Sigmoid colon (tissue), 7 donors: ENCODE measurements around the gene UNC5C. TPM values are rescaled to one million over a fixed set of nuclear protein-coding genes. Genes with fewer than 3 reads are reported as not detected.

Experiments
- DNase-seq: peaks from one replicate; pipeline ENCODE4 v3.0.0-alpha.2; 2019
- H3K27ac ChIP-seq, 4 donors: fragments of 200-600 bp; sonication (generic); one replicate each; pipeline ENCODE4 v1.5.1; 2016 to 2019; ENCODE audit warnings: mild to moderate bottlenecking in 1 of 4
- H3K27me3 ChIP-seq, 3 donors: fragments of 200-600 bp; sonication (generic); one replicate each; pipeline ENCODE4 v1.5.1; 2019; ENCODE audit warnings: mild to moderate bottlenecking in 1 of 3
- H3K36me3 ChIP-seq, 4 donors: fragments of 200-600 bp; sonication (generic); one replicate each; pipeline ENCODE4 v1.5.1; 2016 to 2019
- H3K4me1 ChIP-seq, 4 donors: fragments of 200-600 bp; sonication (generic); one replicate each; pipeline ENCODE4 v1.5.1; 2017 to 2019
- H3K4me3 ChIP-seq, 4 donors: fragments of 200-600 bp; sonication (generic); one replicate each; pipeline ENCODE4 v1.5.1; 2017 to 2019; ENCODE audit warnings: mild to moderate bottlenecking in 2 of 4, moderate library complexity in 1 of 4
- H3K9me3 ChIP-seq, 4 donors: fragments of 200-600 bp in 3 of 4; sonication (generic) in 3 of 4; one replicate each; pipeline versions ENCODE4 v1.5.1 to v1.6.1; 2013 to 2019
- CTCF ChIP-seq, 4 experiments: fragments of 450-650 bp in 3 of 4; fragments of 200-600 bp in 1 of 4; IDR thresholded peaks; one replicate each; pipeline ENCODE4 v1.5.1; 2016 to 2019; ENCODE audit warnings: antibody characterized with exemption in 4 of 4, mild to moderate bottlenecking in 3 of 4, moderate library complexity in 2 of 4
- EP300 ChIP-seq, 4 donors: sonication (generic); formaldehyde crosslinking; IDR thresholded peaks; one replicate each; pipeline ENCODE4 v1.6.1; 2017; ENCODE audit warnings: antibody characterized with exemption in 4 of 4
- POLR2A ChIP-seq, 2 donors: fragments of 450-650 bp; IDR thresholded peaks; one replicate each; pipeline ENCODE4 v1.6.1; 2016; ENCODE audit warnings: antibody characterized with exemption in 2 of 2, mild to moderate bottlenecking in 2 of 2, moderate library complexity in 2 of 2
- POLR2AphosphoS5 ChIP-seq, 4 donors: sonication (generic); formaldehyde crosslinking; IDR thresholded peaks; one replicate each; pipeline ENCODE4 v1.6.1; 2017; ENCODE audit warnings: antibody characterized with exemption in 4 of 4
- WGBS, 2 donors: extraction: QIAGEN DNeasy Blood & Tissue Kit; methylation state at CpG; one replicate each; pipeline ENCODE4 v1.1.7; 2013; 5-methylcytosine and 5-hydroxymethylcytosine counted together
- intact Hi-C: fragments of 100-400 bp; cut with DNase I; formaldehyde crosslinking; loops from one replicate; pipeline ENCODE4 v1.15.1; 2023
- polyA plus RNA-seq, 3 donors: library from polyadenylated mRNA; stranded (reverse); fragments of 200-250 nt; gene quantifications; one replicate each; pipeline ENCODE4 v1.2.3, GENCODE V29; 2013
- total RNA-seq, 4 donors: library from RNA; depleted of rRNA; stranded (reverse); fragments of >200 nt; gene quantifications; one replicate each; pipeline ENCODE4 v1.1.0, GENCODE V29; 2016
- donor health status: healthy with polysubstance abuse.
- donor health status: Bipolar disorder and iron deficiency.
- donor health status: healthy.

The UNC5C gene
- total and polyA plus RNA-seq, 7 donors = 0.60 to 3.1 (median 1.4) TPM

- intact Hi-C loops = no loop called here
- DNase-seq = no peak
- Histone ChIP-seq H3K27ac (no peak overlapping the region), H3K4me1 (peaks cover 0 to 6% (median 0%) of the 10 kb centered on the region in 4 donors), H3K27me3 (no peaks in the 10 kb centered on the region), H3K36me3 (no peaks in the 10 kb centered on the region), H3K9me3 (no peaks in the 10 kb centered on the region), H3K4me3 (no peak overlapping the region)
- WGBS, 2 donors = 85 to 90% methylated on average over 8 of the region's 8 CpGs
- TF ChIP-seq POLR2AphosphoS5 (IDR thresholded peaks at IDR 0.05) (no peak), CTCF (IDR thresholded peaks at IDR 0.05) (no peak), POLR2A (IDR thresholded peaks at IDR 0.05) (no peak), EP300 (IDR thresholded peaks at IDR 0.05) (no peak)
Observed at GRCh38 chr4:95462921-95463320, 85.9 kb downstream of the UNC5C start.

GRCh38 chr4:95457353-95457752 lies 91.4 kb downstream of the UNC5C start:
- 73 to 76% methylated on average over 4 of the region's 4 CpGs for WGBS, 2 donors
- H3K4me3 ChIP-seq = no peak overlapping the region
- no peak for DNase-seq
- no peaks in the 10 kb centered on the region for H3K36me3 ChIP-seq
- H3K27me3 ChIP-seq = no peaks in the 10 kb centered on the region
- no peaks in the 10 kb centered on the region for H3K4me1 ChIP-seq
- TF ChIP-seq CTCF (IDR thresholded peaks at IDR 0.05) (no peak), POLR2A (IDR thresholded peaks at IDR 0.05) (no peak), EP300 (IDR thresholded peaks at IDR 0.05) (no peak), POLR2AphosphoS5 (IDR thresholded peaks at IDR 0.05) (no peak)
- no peak overlapping the region for H3K27ac ChIP-seq
- intact Hi-C loops = no loop called here
- no peaks in the 10 kb centered on the region for H3K9me3 ChIP-seq

- intact Hi-C loops = no loop called here
- DNase-seq = no peak
- TF ChIP-seq EP300 (IDR thresholded peaks at IDR 0.05) = no peak
- TF ChIP-seq POLR2A (IDR thresholded peaks at IDR 0.05) = no peak
- TF ChIP-seq POLR2AphosphoS5 (IDR thresholded peaks at IDR 0.05) = no peak
- no peak for TF ChIP-seq CTCF (IDR thresholded peaks at IDR 0.05)
- no peak overlapping the region for H3K4me3 ChIP-seq
- no peaks in the 10 kb centered on the region for H3K27me3 ChIP-seq
- H3K27ac ChIP-seq = no peak overlapping the region
- no peaks in the 10 kb centered on the region for H3K4me1 ChIP-seq
- H3K9me3 ChIP-seq = no peaks in the 10 kb centered on the region
- WGBS, 2 donors = 92 to 96% methylated on average over 2 of the region's 2 CpGs
- H3K36me3 ChIP-seq = no peaks in the 10 kb centered on the region
Observed at GRCh38 chr4:95450294-95450693, 98.5 kb downstream of the UNC5C start.

GRCh38 chr4:95446173-95446572 lies 102.6 kb downstream of the UNC5C start:
- no peak for DNase-seq
- no peaks in the 10 kb centered on the region for H3K27me3 ChIP-seq
- TF ChIP-seq POLR2AphosphoS5 (IDR thresholded peaks at IDR 0.05) = no peak
- no peak for TF ChIP-seq EP300 (IDR thresholded peaks at IDR 0.05)
- no peak for TF ChIP-seq CTCF (IDR thresholded peaks at IDR 0.05)
- no peak for TF ChIP-seq POLR2A (IDR thresholded peaks at IDR 0.05)
- H3K4me3 ChIP-seq = no peak overlapping the region
- no peaks in the 10 kb centered on the region for H3K36me3 ChIP-seq
- intact Hi-C loops = no loop called here
- H3K9me3 ChIP-seq = no peaks in the 10 kb centered on the region
- H3K4me1 ChIP-seq = no peaks in the 10 kb centered on the region
- 92 to 93% methylated on average over 4 of the region's 4 CpGs for whole genome bisulfite sequencing, 2 donors
- no peak overlapping the region for H3K27ac ChIP-seq

GRCh38 chr4:95445251-95445650 lies 103.5 kb downstream of the UNC5C start:
- Histone ChIP-seq H3K36me3 (no peaks in the 10 kb centered on the region), H3K9me3 (no peaks in the 10 kb centered on the region), H3K4me1 (no peaks in the 10 kb centered on the region), H3K27ac (no peak overlapping the region), H3K4me3 (no peak overlapping the region), H3K27me3 (no peaks in the 10 kb centered on the region)
- no peak for DNase-seq
- WGBS, 2 donors = 72 to 89% methylated on average over 5 of the region's 5 CpGs
- intact Hi-C loops = no loop called here
- no peak for TF ChIP-seq EP300 (IDR thresholded peaks at IDR 0.05)
- no peak for TF ChIP-seq POLR2A (IDR thresholded peaks at IDR 0.05)
- no peak for TF ChIP-seq POLR2AphosphoS5 (IDR thresholded peaks at IDR 0.05)
- TF ChIP-seq CTCF (IDR thresholded peaks at IDR 0.05) = no peak
